Endothelial cell (in vitro differentiated cells): ENCODE results near the gene BLTP3B. TPM values are rescaled to one million over a fixed set of nuclear protein-coding genes. Genes with fewer than 3 reads are reported as not detected.

Source experiments
- DNase-seq: peaks from one replicate; pipeline ENCODE4 v3.0.0; 2021; ENCODE audit warnings: low spot score
- H3K27ac Mint-ChIP-seq: one replicate; pipeline ENCODE4 v1.8.0; 2021; ENCODE audit warnings: mixed read lengths, inconsistent platforms; ENCODE audit not compliant: unreplicated experiment
- H3K27me3 Mint-ChIP-seq: one replicate; pipeline ENCODE4 v1.8.0; 2021; ENCODE audit warnings: mild to moderate bottlenecking, moderate library complexity, mixed read lengths, inconsistent platforms; ENCODE audit not compliant: unreplicated experiment
- H3K36me3 Mint-ChIP-seq: one replicate; pipeline ENCODE4 v1.8.0; 2021; ENCODE audit warnings: mild to moderate bottlenecking, low read depth, mixed read lengths, inconsistent platforms; ENCODE audit not compliant: unreplicated experiment
- H3K4me1 Mint-ChIP-seq: one replicate; pipeline ENCODE4 v1.8.0; 2021; ENCODE audit warnings: mild to moderate bottlenecking, mixed read lengths, inconsistent platforms; ENCODE audit not compliant: unreplicated experiment
- H3K4me3 Mint-ChIP-seq: one replicate; pipeline ENCODE4 v1.8.0; 2021; ENCODE audit warnings: mild to moderate bottlenecking, mixed read lengths, inconsistent platforms; ENCODE audit not compliant: unreplicated experiment
- H3K9me3 Mint-ChIP-seq: one replicate; pipeline ENCODE4 v1.8.0; 2021; ENCODE audit warnings: mixed read lengths, inconsistent platforms; ENCODE audit not compliant: unreplicated experiment
- CTCF ChIP-seq: fragments of 200-600 bp; sonication (generic); IDR thresholded peaks from one replicate; pipeline ENCODE4 v1.5.0; 2021; ENCODE audit warnings: antibody characterized with exemption; ENCODE audit not compliant: unreplicated experiment
- microRNA-seq: library from miRNA; unstranded; fragments of <30 nt; microRNA quantifications from one replicate; pipeline ENCODE4, GENCODE V29; 2020; ENCODE audit not compliant: unreplicated experiment
- total RNA-seq: library from RNA; stranded (reverse); fragmentation: NEBNext Ultra II Directional; extraction: Animal tissue kit (Norgen Biotek cat#: 25700); gene quantifications from one replicate; pipeline ENCODE4 v1.2.1, GENCODE V29; 2021; ENCODE audit not compliant: unreplicated experiment

The BLTP3B gene
- total RNA-seq, 1 donor from 2014 or later = 14.3 TPM

- Mint-ChIP-seq H3K27ac (no peak overlapping the region), H3K9me3 (no peaks in the 10 kb centered on the region), H3K27me3 (no peaks in the 10 kb centered on the region), H3K4me3 (no peak overlapping the region), H3K36me3 (peaks cover 9% of the 10 kb centered on the region), H3K4me1 (no peaks in the 10 kb centered on the region)
- no peak for DNase-seq
- TF ChIP-seq CTCF = no peak
Measured at GRCh38 chr12:100110276-100110675, 32.4 kb downstream of the BLTP3B start.

- no peak for DNase-seq
- H3K4me1 Mint-ChIP-seq = no peaks in the 10 kb centered on the region
- no peak overlapping the region for H3K4me3 Mint-ChIP-seq
- H3K27me3 Mint-ChIP-seq = no peaks in the 10 kb centered on the region
- no peak overlapping the region for H3K27ac Mint-ChIP-seq
- no peaks in the 10 kb centered on the region for H3K9me3 Mint-ChIP-seq
- TF ChIP-seq CTCF = no peak
- H3K36me3 Mint-ChIP-seq = peaks cover 9% of the 10 kb centered on the region
Measured at GRCh38 chr12:100106861-100107260, 35.8 kb downstream of the BLTP3B start.

GRCh38 chr12:100105661-100106060 lies 37.0 kb downstream of the BLTP3B start:
- Mint-ChIP-seq H3K4me1 (no peaks in the 10 kb centered on the region), H3K9me3 (no peaks in the 10 kb centered on the region), H3K36me3 (peaks cover 9% of the 10 kb centered on the region), H3K4me3 (no peak overlapping the region), H3K27me3 (no peaks in the 10 kb centered on the region), H3K27ac (no peak overlapping the region)
- TF ChIP-seq CTCF = no peak
- no peak for DNase-seq

- Mint-ChIP-seq H3K36me3 (no peaks in the 10 kb centered on the region), H3K4me1 (no peaks in the 10 kb centered on the region), H3K4me3 (no peak overlapping the region), H3K27me3 (no peaks in the 10 kb centered on the region), H3K27ac (no peak overlapping the region), H3K9me3 (no peaks in the 10 kb centered on the region)
- DNase-seq = no peak
- no peak for TF ChIP-seq CTCF
Measured at GRCh38 chr12:100101000-100101399, 41.7 kb downstream of the BLTP3B start.

Small RNA genes within 50 kb of the gene (microRNA-seq; reads per million reads assigned to microRNA genes)
- not detected for gene MIR1827

Other genes starting within 250 kb of the BLTP3B start
- 2.6 TPM for gene ANKS1B, start 157.9 kb downstream of the BLTP3B start, total RNA-seq
- 20.4 TPM for gene ACTR6, start 57.9 kb upstream of the BLTP3B start, total RNA-seq
- gene DEPDC4, start 124.2 kb upstream of the BLTP3B start, total RNA-seq = 0.82 TPM
- gene SCYL2, start 124.3 kb upstream of the BLTP3B start, total RNA-seq = 56.9 TPM
- gene SLC17A8, start 214.2 kb upstream of the BLTP3B start, total RNA-seq = not detected